Measurements from ENCODE around the gene OPCML.

The OPCML gene

GRCh38 chr11:133531971-133532651, at the start of gene OPCML:
TSS of gene OPCML (minus strand) at chr11:133532501.
- FAIRE-seq: no peak

- FAIRE-seq: no peak
Observed at GRCh38 chr11:133581091-133581490, 48.8 kb upstream of the OPCML start.

GRCh38 chr11:133579165-133580031, 47.1 kb upstream of the OPCML start:
- FAIRE-seq: no peak

GRCh38 chr11:133577403-133577802, 45.1 kb upstream of the OPCML start:
- no peak for FAIRE-seq

GRCh38 chr11:133576351-133576750, 44.0 kb upstream of the OPCML start:
- FAIRE-seq: no peak

- FAIRE-seq: no peak
Observed at GRCh38 chr11:133573081-133573480, 40.8 kb upstream of the OPCML start.

- no peak for FAIRE-seq
Observed at GRCh38 chr11:133570376-133570775, 38.1 kb upstream of the OPCML start.

- no peak for FAIRE-seq
Observed at GRCh38 chr11:133563505-133564025, 31.3 kb upstream of the OPCML start.

GRCh38 chr11:133560472-133560855, 28.2 kb upstream of the OPCML start:
- FAIRE-seq: no peak

- no peak for FAIRE-seq
Observed at GRCh38 chr11:133559833-133560471, 27.7 kb upstream of the OPCML start.

- no peak for FAIRE-seq
Observed at GRCh38 chr11:133559382-133559781, 27.1 kb upstream of the OPCML start.

- no peak for FAIRE-seq
Observed at GRCh38 chr11:133555034-133555433, 22.7 kb upstream of the OPCML start.

GRCh38 chr11:133553885-133554740, 21.8 kb upstream of the OPCML start:
- FAIRE-seq: no peak

- no peak for FAIRE-seq
Observed at GRCh38 chr11:133552938-133553337, 20.6 kb upstream of the OPCML start.

- FAIRE-seq: no peak
Observed at GRCh38 chr11:133551064-133551463, 18.8 kb upstream of the OPCML start.

- FAIRE-seq: no peak
Observed at GRCh38 chr11:133549826-133550225, 17.5 kb upstream of the OPCML start.

GRCh38 chr11:133548641-133549040, 16.3 kb upstream of the OPCML start:
- FAIRE-seq: no peak

GRCh38 chr11:133547808-133548494, 15.7 kb upstream of the OPCML start:
- no peak for FAIRE-seq

- FAIRE-seq: no peak
Observed at GRCh38 chr11:133545199-133545803, 13.0 kb upstream of the OPCML start.

GRCh38 chr11:133541720-133542095, 9.4 kb upstream of the OPCML start:
- no peak for FAIRE-seq

- no peak for FAIRE-seq
Observed at GRCh38 chr11:133541021-133541719, 8.9 kb upstream of the OPCML start.
